ENCODE results near the gene CDC42EP4.

Gene CDC42EP4

DNA sequence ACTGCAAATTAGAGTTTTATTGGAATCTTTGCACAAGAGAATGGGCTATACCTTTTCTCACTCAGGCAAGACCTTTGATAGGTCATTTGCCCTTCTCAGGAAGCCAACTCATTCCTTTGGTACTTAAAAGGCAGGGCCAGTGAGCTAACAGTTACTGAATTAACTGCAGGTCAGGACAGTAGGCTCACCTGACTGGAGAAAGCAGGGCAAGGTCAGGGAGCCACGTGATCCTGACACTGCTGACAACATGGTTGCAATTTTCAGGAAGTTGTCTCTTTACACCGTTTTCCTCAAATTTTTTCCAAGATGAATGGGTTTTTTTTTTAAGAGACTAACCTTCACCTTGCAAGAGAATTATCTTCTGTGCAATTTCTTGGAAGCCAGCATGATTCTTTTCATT is 71.2 kb downstream of the CDC42EP4 start:
- TF ChIP-seq ZNF629 (tag by site-specific recombination; IDR thresholded peaks at IDR 0.05) = no peak
- no peak for TF ChIP-seq ZNF433 (tag by site-specific recombination; IDR thresholded peaks at IDR 0.05; ENCODE audit: low read depth)
- no peak for TF ChIP-seq MYNN (tag by site-specific recombination; IDR thresholded peaks at IDR 0.05; ENCODE audit: borderline replicate concordance)
- TF ChIP-seq ZEB2 (tag by site-specific recombination; IDR thresholded peaks at IDR 0.05) = no peak
- TF ChIP-seq ZSCAN23 (tag by site-specific recombination; IDR thresholded peaks at IDR 0.05) = no peak
- TF ChIP-seq FEZF1 (tag by site-specific recombination; IDR thresholded peaks at IDR 0.05) = no peak
- no peak for TF ChIP-seq BCL11A (tag by site-specific recombination; IDR thresholded peaks at IDR 0.05; ENCODE audit: low read depth)
- TF ChIP-seq ZNF791 (tag by site-specific recombination; IDR thresholded peaks at IDR 0.05) = no peak
- no peak for TF ChIP-seq ZBTB1 (tag by site-specific recombination; IDR thresholded peaks at IDR 0.05)
- TF ChIP-seq TCF7L2 (IDR thresholded peaks at IDR 0.05; ENCODE audit: borderline replicate concordance, low read depth, low read length) = no peak
- ChIA-PET CTCF (interaction anchor here (0.7 to 2.6 kb wide), 4 partner anchors 14 to 463 kb away, joined by 3 to 19 read pairs (median 8); no protein-coding TSS in a partner anchor), POLR2A (interaction anchor here (0.8 kb wide), 1 partner anchor 61 kb away, joined by 3 read pairs; no protein-coding TSS in a partner anchor)
- Histone ChIP-seq H3K27ac (ENCODE audit: extremely low read depth, low read depth, low read length) (no peak overlapping the region), H3K9me3 (ENCODE audit: control insufficient read depth, insufficient read depth, low read depth, low read length) (no peaks in the 10 kb centered on the region), H3K4me3 (ENCODE audit: low read depth, low read length) (no peak overlapping the region), H3K36me3 (ENCODE audit: control insufficient read depth in 2 of 2, insufficient read depth in 1 of 2, low read length in 2 of 2) (peaks cover 54 to 84% of the 10 kb centered on the region in 2 experiments), H3K4me1 (ENCODE audit: control insufficient read depth, insufficient read depth, low read length) (no peaks in the 10 kb centered on the region)

GRCh38 chr17:73237714-73238113 is 74.1 kb downstream of the CDC42EP4 start:
- peaks cover 47 to 83% of the 10 kb centered on the region in 2 experiments for H3K36me3 ChIP-seq (ENCODE audit: control insufficient read depth in 2 of 2, insufficient read depth in 1 of 2, low read length in 2 of 2)
- no peak overlapping the region for H3K27ac ChIP-seq (ENCODE audit: extremely low read depth, low read depth, low read length)
- H3K4me3 ChIP-seq (ENCODE audit: low read depth, low read length) = no peak overlapping the region
- ChIA-PET CTCF (interaction anchor here (0.9 to 3.2 kb wide), 3 partner anchors 18 to 132 kb away, joined by 3 to 20 read pairs (median 19); no protein-coding TSS in a partner anchor), POLR2A (interaction anchor here (0.6 to 0.7 kb wide), 2 partner anchors 120 to 145 kb away, joined by 3 read pairs; partner anchors contain the start of gene SLC39A11)
- H3K9me3 ChIP-seq (ENCODE audit: control insufficient read depth, insufficient read depth, low read depth, low read length) = no peaks in the 10 kb centered on the region
- no peaks in the 10 kb centered on the region for H3K4me1 ChIP-seq (ENCODE audit: control insufficient read depth, insufficient read depth, low read length)
- TF ChIP-seq ZNF777 (tag by site-specific recombination; IDR thresholded peaks at IDR 0.05; ENCODE audit: borderline replicate concordance) = no peak
- TF ChIP-seq ZNF248 (tag by site-specific recombination; IDR thresholded peaks at IDR 0.05) = no peak
- no peak for TF ChIP-seq GLIS1 (tag by site-specific recombination; IDR thresholded peaks at IDR 0.05)
- TF ChIP-seq ZNF23 (tag by site-specific recombination; IDR thresholded peaks at IDR 0.05; ENCODE audit: borderline replicate concordance) = no peak
- TF ChIP-seq ZNF449 (tag by site-specific recombination; IDR thresholded peaks at IDR 0.05) = no peak
- TF ChIP-seq OVOL3 (tag by site-specific recombination; IDR thresholded peaks at IDR 0.05) = no peak
- no peak for TF ChIP-seq ZBTB20 (tag by site-specific recombination; IDR thresholded peaks at IDR 0.05)
- TF ChIP-seq SCRT1 (tag by site-specific recombination; IDR thresholded peaks at IDR 0.05; ENCODE audit: borderline replicate concordance) = no peak
- TF ChIP-seq, protein P1, sequence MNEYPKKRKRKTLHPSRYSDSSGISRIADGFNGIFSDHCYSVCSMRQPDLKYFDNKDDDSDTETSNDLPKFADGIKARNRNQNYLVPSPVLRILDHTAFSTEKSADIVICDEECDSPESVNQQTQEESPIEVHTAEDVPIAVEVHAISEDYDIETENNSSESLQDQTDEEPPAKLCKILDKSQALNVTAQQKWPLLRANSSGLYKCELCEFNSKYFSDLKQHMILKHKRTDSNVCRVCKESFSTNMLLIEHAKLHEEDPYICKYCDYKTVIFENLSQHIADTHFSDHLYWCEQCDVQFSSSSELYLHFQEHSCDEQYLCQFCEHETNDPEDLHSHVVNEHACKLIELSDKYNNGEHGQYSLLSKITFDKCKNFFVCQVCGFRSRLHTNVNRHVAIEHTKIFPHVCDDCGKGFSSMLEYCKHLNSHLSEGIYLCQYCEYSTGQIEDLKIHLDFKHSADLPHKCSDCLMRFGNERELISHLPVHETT (tag by site-specific recombination; IDR thresholded peaks at IDR 0.05) = no peak
- TF ChIP-seq ZNF792 (tag by site-specific recombination; IDR thresholded peaks at IDR 0.05) = no peak
- TF ChIP-seq, protein P2, sequence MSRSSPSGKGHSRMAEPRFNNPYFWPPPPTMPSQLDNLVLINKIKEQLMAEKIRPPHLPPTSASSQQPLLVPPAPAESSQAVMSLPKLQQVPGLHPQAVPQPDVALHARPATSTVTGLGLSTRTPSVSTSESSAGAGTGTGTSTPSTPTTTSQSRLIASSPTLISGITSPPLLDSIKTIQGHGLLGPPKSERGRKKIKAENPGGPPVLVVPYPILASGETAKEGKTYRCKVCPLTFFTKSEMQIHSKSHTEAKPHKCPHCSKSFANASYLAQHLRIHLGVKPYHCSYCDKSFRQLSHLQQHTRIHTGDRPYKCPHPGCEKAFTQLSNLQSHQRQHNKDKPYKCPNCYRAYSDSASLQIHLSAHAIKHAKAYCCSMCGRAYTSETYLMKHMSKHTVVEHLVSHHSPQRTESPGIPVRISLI (tag by site-specific recombination; IDR thresholded peaks at IDR 0.05) = no peak
- TF ChIP-seq ZNF174 (tag by site-specific recombination; IDR thresholded peaks at IDR 0.05) = no peak
- no peak for TF ChIP-seq ZNF621 (tag by site-specific recombination; IDR thresholded peaks at IDR 0.05)
- TF ChIP-seq ZNF280D (tag by site-specific recombination; IDR thresholded peaks at IDR 0.05) = no peak

All from HEK293 (cell line).